HCT116 (cell line): ENCODE data around the gene PTPN2. TPM values are rescaled to one million over a fixed set of nuclear protein-coding genes. Genes with fewer than 3 reads are reported as not detected.

ENCODE experiments used
- ATAC-seq: fragments of 200-7000 bp; cut with Tn5 transposase; 2 replicates; pipeline ENCODE4 v1.9.1; 2020; ENCODE audit warnings: mild to moderate bottlenecking, moderate library complexity
- BruUV-seq: library from RNA; stranded (reverse); fragments of 400-500 nt; replicated peaks from 2 replicates; lab custom pipeline; 2021; lab: Mats Ljungman, UMichigan
- CTCF ChIA-PET: fragments of 300-600 bp; sonication (Branson Sonifier 250); formaldehyde crosslinking; loops from one replicate; lab custom pipeline; 2021; ENCODE audit warnings: antibody characterized with exemption; lab: Charles Lee
- POLR2A ChIA-PET: fragments of 300-600, 350-600 bp; sonication (Branson Sonifier 250); formaldehyde crosslinking; loops from one replicate; lab custom pipeline; 2021; ENCODE audit warnings: antibody characterized with exemption; lab: Charles Lee
- RAD21 ChIA-PET, 2 experiments: fragments of 300-600 bp; sonication (Branson Sonifier 250); formaldehyde crosslinking; loops; one replicate each; lab custom pipeline; 2023; ENCODE audit warnings: low total read pairs in 2 of 2; ENCODE audit not compliant: uncharacterized antibody in 2 of 2, unreplicated experiment in 2 of 2, low non-redundant PET in 1 of 2; lab: Charles Lee
- DNase-seq: peaks from one replicate; pipeline ENCODE4 v3.0.0-alpha.2; 2010; ENCODE audit warnings: low read depth, low spot score
- H2AFZ ChIP-seq: fragments of 200-600 bp; shearing (Covaris generic), sonication (generic); 2 replicates; pipeline ENCODE4 v1.6.1; 2017; ENCODE audit warnings: low read depth, mixed run types, mixed read lengths, antibody characterized with exemption, low read length; ENCODE audit not compliant: poor library complexity, severe bottlenecking
- H3K27ac ChIP-seq: 2 replicates; pipeline ENCODE4 v1.5.1; 2012; ENCODE audit warnings: low read depth, low read length
- H3K27me3 ChIP-seq: fragments of 200-600 bp; sonication (generic); 2 replicates; pipeline ENCODE4 v1.6.1; 2016; ENCODE audit warnings: mixed run types, low read length, mixed read lengths; ENCODE audit not compliant: insufficient read depth
- H3K36me3 ChIP-seq, 2 experiments: fragments of 200-500 bp in 1 of 2; fragments of 200-600 bp in 1 of 2; sonication (Bioruptor generic) in 1 of 2; sonication (generic) in 1 of 2; 2 replicates each; pipeline versions ENCODE4 v1.5.1 to v1.6.1; 2014 to 2016; ENCODE audit warnings: low read length in 2 of 2, inconsistent platforms in 1 of 2, mixed read lengths in 1 of 2, mixed run types in 1 of 2; ENCODE audit not compliant: insufficient read depth in 2 of 2, control insufficient read depth in 1 of 2
- H3K4me1 ChIP-seq, 2 experiments: fragments of 200-600 bp in 1 of 2; sonication (generic) in 1 of 2; 2 replicates each; pipeline versions ENCODE4 v1.5.1 to v1.6.1; 2012 to 2017; ENCODE audit warnings: low read length in 2 of 2, inconsistent platforms in 1 of 2, mild to moderate bottlenecking in 1 of 2, mixed read lengths in 1 of 2, mixed run types in 1 of 2, moderate library complexity in 1 of 2; ENCODE audit not compliant: insufficient read depth in 2 of 2, control insufficient read depth in 1 of 2
- H3K4me2 ChIP-seq: fragments of 200-600 bp; sonication (generic); 2 replicates; pipeline ENCODE4 v1.6.1; 2017; ENCODE audit warnings: mixed run types, low read length, mixed read lengths
- H3K4me3 ChIP-seq, 2 experiments: fragments of 200-600 bp in 1 of 2; sonication (generic) in 1 of 2; replicated peaks in 1 of 2; 2 replicates each; pipeline ENCODE4 v1.5.1; 2011 to 2016; ENCODE audit warnings: low read length in 2 of 2, control low read depth in 1 of 2, low read depth in 1 of 2, mild to moderate bottlenecking in 1 of 2, mixed read lengths in 1 of 2, mixed run types in 1 of 2
- H3K79me2 ChIP-seq: fragments of 200-600 bp; sonication (generic); 2 replicates; pipeline ENCODE4 v1.6.1; 2017; ENCODE audit warnings: mild to moderate bottlenecking, mixed run types, low read length, moderate library complexity, mixed read lengths; ENCODE audit not compliant: insufficient read depth
- H3K9ac ChIP-seq: fragments of 200-600 bp; sonication (generic); 2 replicates; pipeline ENCODE4 v1.6.1; 2016; ENCODE audit warnings: low read length, mixed read lengths
- H3K9me2 ChIP-seq: fragments of 200-600 bp; sonication (generic), shearing (Covaris generic); 2 replicates; pipeline ENCODE4 v1.6.1; 2017; ENCODE audit warnings: mixed run types, mild to moderate bottlenecking, moderate library complexity; ENCODE audit not compliant: insufficient read depth
- H3K9me3 ChIP-seq, 2 experiments: fragments of 200-500 bp in 1 of 2; fragments of 200-600 bp in 1 of 2; sonication (Bioruptor generic) in 1 of 2; sonication (generic) in 1 of 2; 2 replicates each; pipeline ENCODE4 v1.6.1; 2014 to 2017; ENCODE audit warnings: low read length in 2 of 2, mixed read lengths in 2 of 2, inconsistent platforms in 1 of 2, low read depth in 1 of 2, mild to moderate bottlenecking in 1 of 2, mixed run types in 1 of 2, moderate library complexity in 1 of 2; ENCODE audit not compliant: control insufficient read depth in 1 of 2, insufficient read depth in 1 of 2
- H4K20me1 ChIP-seq: fragments of 200-600 bp; sonication (generic), shearing (Covaris generic); 2 replicates; pipeline ENCODE4 v1.6.1; 2017; ENCODE audit warnings: mixed run types, mild to moderate bottlenecking, moderate library complexity; ENCODE audit not compliant: insufficient read depth
- CBX3 ChIP-seq: IDR thresholded peaks from 2 replicates; pipeline ENCODE4 v1.6.1; 2012; ENCODE audit warnings: low read depth
- CEBPB ChIP-seq: IDR thresholded peaks from 2 replicates; pipeline ENCODE4 v1.6.1; 2012; ENCODE audit warnings: low read depth
- EGR1 ChIP-seq: IDR thresholded peaks from 2 replicates; pipeline ENCODE4 v1.6.1; 2012; ENCODE audit warnings: low read depth
- EZH2 ChIP-seq: fragments of 200-600 bp; sonication (generic); IDR thresholded peaks from 2 replicates; pipeline ENCODE4 v1.6.1; 2017; ENCODE audit warnings: antibody characterized with exemption, mixed run types
- FOSL1 ChIP-seq: IDR thresholded peaks from 2 replicates; pipeline ENCODE4 v1.6.1; 2012; ENCODE audit warnings: low read depth
- JUND ChIP-seq: IDR thresholded peaks from 2 replicates; pipeline ENCODE4 v1.6.1; 2012
- POLR2A ChIP-seq: IDR thresholded peaks from 2 replicates; pipeline ENCODE4 v1.7.0; 2011; ENCODE audit warnings: borderline replicate concordance; ENCODE audit not compliant: insufficient read depth, insufficient read length; ENCODE audit errors: extremely low read depth
- RAD21 ChIP-seq: IDR thresholded peaks from 2 replicates; pipeline ENCODE4 v1.6.1; 2012; ENCODE audit warnings: low read depth, mild to moderate bottlenecking
- SP1 ChIP-seq: IDR thresholded peaks from 2 replicates; pipeline ENCODE4 v1.6.1; 2012; ENCODE audit warnings: low read depth
- SRF ChIP-seq: IDR thresholded peaks from 2 replicates; pipeline ENCODE4 v1.6.1; 2012; ENCODE audit warnings: low read depth
- TCF7L2 ChIP-seq: IDR thresholded peaks from 2 replicates; pipeline ENCODE4 v1.7.0; 2011; ENCODE audit warnings: borderline replicate concordance, inconsistent platforms; ENCODE audit not compliant: insufficient read depth, insufficient read length; ENCODE audit errors: extremely low read depth
- YY1 ChIP-seq: IDR thresholded peaks from 2 replicates; pipeline ENCODE4 v1.6.1; 2011; ENCODE audit warnings: low read length, low read depth, moderate library complexity, mild to moderate bottlenecking; ENCODE audit not compliant: insufficient replicate concordance; ENCODE audit errors: extremely low read depth
- ZNF274 ChIP-seq: fragments of 200-500 bp; sonication (Bioruptor generic); IDR thresholded peaks from 2 replicates; pipeline ENCODE4 v1.6.1; 2014; ENCODE audit warnings: mild to moderate bottlenecking, low read depth, low read length, inconsistent platforms
- intact Hi-C: fragments of 100-400 bp; cut with micrococcal nuclease; formaldehyde crosslinking; loops from 2 replicates; pipeline ENCODE4 v1.10.0; 2022
- total RNA-seq: library from RNA; stranded (reverse); gene quantifications from one replicate; pipeline ENCODE4 v1.2.1, GENCODE V29; 2021; ENCODE audit not compliant: unreplicated experiment
- TF ChIP-seq, protein P1 (sequence below), 3 experiments: fragments of 200-600 bp in 1 of 3; sonication (generic) in 1 of 3; IDR thresholded peaks in 2 of 3; conservative IDR thresholded peaks in 1 of 3; 2 replicates each; pipeline ENCODE4 v1.5.1; 2012 to 2017; ENCODE audit warnings: low read depth in 2 of 3, low read length in 2 of 3, antibody characterized with exemption in 1 of 3, borderline replicate concordance in 1 of 3, control low read depth in 1 of 3, mild to moderate bottlenecking in 1 of 3, mixed read lengths in 1 of 3, mixed run types in 1 of 3, moderate library complexity in 1 of 3; ENCODE audit not compliant: insufficient read depth in 1 of 3
- TF ChIP-seq, protein P2 (sequence below): IDR thresholded peaks from 2 replicates; pipeline ENCODE4 v1.6.1; 2012; ENCODE audit warnings: low read depth
- TF ChIP-seq, protein P3 (sequence below): IDR thresholded peaks from 2 replicates; pipeline ENCODE4 v1.6.1; 2012
- TF ChIP-seq, protein P4 (sequence below): IDR thresholded peaks from 2 replicates; pipeline ENCODE4 v1.6.1; 2012
- TF ChIP-seq, protein P5 (sequence below): IDR thresholded peaks from 2 replicates; pipeline ENCODE4 v1.6.1; 2011; ENCODE audit warnings: mild to moderate bottlenecking, low read length, moderate library complexity; ENCODE audit not compliant: insufficient replicate concordance; ENCODE audit errors: extremely low read depth

Gene PTPN2
- total RNA-seq, 1 experiment from 2014 or later: 50.3 TPM

GRCh38 chr18:12786669-12787068 is 97.4 kb downstream of the PTPN2 start:
- TF ChIP-seq SRF: no peak
- TF ChIP-seq TCF7L2: no peak
- no peak for TF ChIP-seq ZNF274
- TF ChIP-seq EGR1: no peak
- TF ChIP-seq JUND: no peak
- no peak for TF ChIP-seq CEBPB
- no peak for TF ChIP-seq CBX3
- TF ChIP-seq, protein P1, sequence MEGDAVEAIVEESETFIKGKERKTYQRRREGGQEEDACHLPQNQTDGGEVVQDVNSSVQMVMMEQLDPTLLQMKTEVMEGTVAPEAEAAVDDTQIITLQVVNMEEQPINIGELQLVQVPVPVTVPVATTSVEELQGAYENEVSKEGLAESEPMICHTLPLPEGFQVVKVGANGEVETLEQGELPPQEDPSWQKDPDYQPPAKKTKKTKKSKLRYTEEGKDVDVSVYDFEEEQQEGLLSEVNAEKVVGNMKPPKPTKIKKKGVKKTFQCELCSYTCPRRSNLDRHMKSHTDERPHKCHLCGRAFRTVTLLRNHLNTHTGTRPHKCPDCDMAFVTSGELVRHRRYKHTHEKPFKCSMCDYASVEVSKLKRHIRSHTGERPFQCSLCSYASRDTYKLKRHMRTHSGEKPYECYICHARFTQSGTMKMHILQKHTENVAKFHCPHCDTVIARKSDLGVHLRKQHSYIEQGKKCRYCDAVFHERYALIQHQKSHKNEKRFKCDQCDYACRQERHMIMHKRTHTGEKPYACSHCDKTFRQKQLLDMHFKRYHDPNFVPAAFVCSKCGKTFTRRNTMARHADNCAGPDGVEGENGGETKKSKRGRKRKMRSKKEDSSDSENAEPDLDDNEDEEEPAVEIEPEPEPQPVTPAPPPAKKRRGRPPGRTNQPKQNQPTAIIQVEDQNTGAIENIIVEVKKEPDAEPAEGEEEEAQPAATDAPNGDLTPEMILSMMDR (IDR thresholded peaks at IDR 0.05 in 2 of 3, conservative IDR thresholded peaks at IDR 0.05 in 1 of 3; ENCODE audit: borderline replicate concordance in 1 of 3, insufficient read depth in 1 of 3, low read depth in 2 of 3, low read length in 2 of 3): no peak
- TF ChIP-seq, protein P2, sequence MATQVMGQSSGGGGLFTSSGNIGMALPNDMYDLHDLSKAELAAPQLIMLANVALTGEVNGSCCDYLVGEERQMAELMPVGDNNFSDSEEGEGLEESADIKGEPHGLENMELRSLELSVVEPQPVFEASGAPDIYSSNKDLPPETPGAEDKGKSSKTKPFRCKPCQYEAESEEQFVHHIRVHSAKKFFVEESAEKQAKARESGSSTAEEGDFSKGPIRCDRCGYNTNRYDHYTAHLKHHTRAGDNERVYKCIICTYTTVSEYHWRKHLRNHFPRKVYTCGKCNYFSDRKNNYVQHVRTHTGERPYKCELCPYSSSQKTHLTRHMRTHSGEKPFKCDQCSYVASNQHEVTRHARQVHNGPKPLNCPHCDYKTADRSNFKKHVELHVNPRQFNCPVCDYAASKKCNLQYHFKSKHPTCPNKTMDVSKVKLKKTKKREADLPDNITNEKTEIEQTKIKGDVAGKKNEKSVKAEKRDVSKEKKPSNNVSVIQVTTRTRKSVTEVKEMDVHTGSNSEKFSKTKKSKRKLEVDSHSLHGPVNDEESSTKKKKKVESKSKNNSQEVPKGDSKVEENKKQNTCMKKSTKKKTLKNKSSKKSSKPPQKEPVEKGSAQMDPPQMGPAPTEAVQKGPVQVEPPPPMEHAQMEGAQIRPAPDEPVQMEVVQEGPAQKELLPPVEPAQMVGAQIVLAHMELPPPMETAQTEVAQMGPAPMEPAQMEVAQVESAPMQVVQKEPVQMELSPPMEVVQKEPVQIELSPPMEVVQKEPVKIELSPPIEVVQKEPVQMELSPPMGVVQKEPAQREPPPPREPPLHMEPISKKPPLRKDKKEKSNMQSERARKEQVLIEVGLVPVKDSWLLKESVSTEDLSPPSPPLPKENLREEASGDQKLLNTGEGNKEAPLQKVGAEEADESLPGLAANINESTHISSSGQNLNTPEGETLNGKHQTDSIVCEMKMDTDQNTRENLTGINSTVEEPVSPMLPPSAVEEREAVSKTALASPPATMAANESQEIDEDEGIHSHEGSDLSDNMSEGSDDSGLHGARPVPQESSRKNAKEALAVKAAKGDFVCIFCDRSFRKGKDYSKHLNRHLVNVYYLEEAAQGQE: no peak
- TF ChIP-seq YY1: no peak
- no peak for TF ChIP-seq POLR2A
- TF ChIP-seq, protein P3, sequence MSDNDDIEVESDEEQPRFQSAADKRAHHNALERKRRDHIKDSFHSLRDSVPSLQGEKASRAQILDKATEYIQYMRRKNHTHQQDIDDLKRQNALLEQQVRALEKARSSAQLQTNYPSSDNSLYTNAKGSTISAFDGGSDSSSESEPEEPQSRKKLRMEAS: no peak
- TF ChIP-seq FOSL1: no peak
- TF ChIP-seq, protein P4, sequence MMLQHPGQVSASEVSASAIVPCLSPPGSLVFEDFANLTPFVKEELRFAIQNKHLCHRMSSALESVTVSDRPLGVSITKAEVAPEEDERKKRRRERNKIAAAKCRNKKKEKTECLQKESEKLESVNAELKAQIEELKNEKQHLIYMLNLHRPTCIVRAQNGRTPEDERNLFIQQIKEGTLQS: no peak
- no peak for TF ChIP-seq SP1
- TF ChIP-seq RAD21: no peak
- no peak for TF ChIP-seq EZH2
- TF ChIP-seq, protein P5, sequence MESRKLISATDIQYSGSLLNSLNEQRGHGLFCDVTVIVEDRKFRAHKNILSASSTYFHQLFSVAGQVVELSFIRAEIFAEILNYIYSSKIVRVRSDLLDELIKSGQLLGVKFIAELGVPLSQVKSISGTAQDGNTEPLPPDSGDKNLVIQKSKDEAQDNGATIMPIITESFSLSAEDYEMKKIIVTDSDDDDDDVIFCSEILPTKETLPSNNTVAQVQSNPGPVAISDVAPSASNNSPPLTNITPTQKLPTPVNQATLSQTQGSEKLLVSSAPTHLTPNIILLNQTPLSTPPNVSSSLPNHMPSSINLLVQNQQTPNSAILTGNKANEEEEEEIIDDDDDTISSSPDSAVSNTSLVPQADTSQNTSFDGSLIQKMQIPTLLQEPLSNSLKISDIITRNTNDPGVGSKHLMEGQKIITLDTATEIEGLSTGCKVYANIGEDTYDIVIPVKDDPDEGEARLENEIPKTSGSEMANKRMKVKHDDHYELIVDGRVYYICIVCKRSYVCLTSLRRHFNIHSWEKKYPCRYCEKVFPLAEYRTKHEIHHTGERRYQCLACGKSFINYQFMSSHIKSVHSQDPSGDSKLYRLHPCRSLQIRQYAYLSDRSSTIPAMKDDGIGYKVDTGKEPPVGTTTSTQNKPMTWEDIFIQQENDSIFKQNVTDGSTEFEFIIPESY: no peak
- TF ChIP-seq, all 23 proteins: peak for 0
- no peak for ATAC-seq
- BruUV-seq: no TSS peak

More at GRCh38 chr18:12786669-12787068, 97.4 kb downstream of the PTPN2 start:
- intact Hi-C loops: no loop called here
- Histone ChIP-seq H3K36me3 (no peaks in the 10 kb centered on the region), H3K4me2 (no peak overlapping the region), H3K4me3 (no peak overlapping the region), H3K27me3 (no peaks in the 10 kb centered on the region), H2AFZ (no peak overlapping the region), H3K9ac (no peak overlapping the region), H4K20me1 (no peaks in the 10 kb centered on the region), H3K4me1 (no peaks in the 10 kb centered on the region), H3K79me2 (no peaks in the 10 kb centered on the region), H3K9me2 (no peaks in the 10 kb centered on the region), H3K9me3 (no peaks in the 10 kb centered on the region), H3K27ac (no peak overlapping the region)
- POLR2A ChIA-PET: no interaction called here
- RAD21 ChIA-PET: no interaction called here
- CTCF ChIA-PET: no interaction called here
- no peak for DNase-seq
